DND-41 (cell line): Measurements from ENCODE around the gene UVSSA.

Source experiments
- ATAC-seq: fragments of 200-7000 bp; cut with Tn5 transposase; 3 replicates; pipeline ENCODE4 v1.9.1; 2021; ENCODE audit warnings: low read depth; ENCODE audit not compliant: insufficient read depth
- DNase-seq: peaks from one replicate; pipeline ENCODE4 v3.0.0-alpha.2; 2020
- H2AFZ ChIP-seq: 2 replicates; pipeline ENCODE4 v1.6.0; 2012; ENCODE audit warnings: low read depth, low read length
- H3K27ac ChIP-seq: 2 replicates; pipeline ENCODE4 v1.5.1; 2012; ENCODE audit warnings: low read length, inconsistent platforms
- H3K27me3 ChIP-seq: fragments of 200-600 bp; sonication (generic); 2 replicates; pipeline ENCODE4 v1.6.0; 2012; ENCODE audit warnings: low read length, mild to moderate bottlenecking, inconsistent platforms; ENCODE audit not compliant: insufficient read depth, poor library complexity
- H3K36me3 ChIP-seq: 2 replicates; pipeline ENCODE4 v1.5.1; 2012; ENCODE audit warnings: low read length, inconsistent platforms; ENCODE audit not compliant: insufficient read depth
- H3K4me1 ChIP-seq: 2 replicates; pipeline ENCODE4 v1.5.1; 2012; ENCODE audit warnings: mild to moderate bottlenecking, low read length; ENCODE audit not compliant: insufficient read depth
- H3K4me2 ChIP-seq: 2 replicates; pipeline ENCODE4 v1.6.0; 2012; ENCODE audit warnings: mild to moderate bottlenecking, moderate library complexity, low read length, inconsistent platforms; ENCODE audit not compliant: insufficient read depth
- H3K4me3 ChIP-seq, 2 experiments: fragments of 200-600 bp in 1 of 2; shearing (Covaris generic) in 1 of 2; 2 replicates each; pipeline ENCODE4 v1.5.1; 2012 to 2016; ENCODE audit warnings: inconsistent platforms in 2 of 2, low read length in 2 of 2, mild to moderate bottlenecking in 2 of 2, low read depth in 1 of 2, moderate library complexity in 1 of 2
- H3K79me2 ChIP-seq: 2 replicates; pipeline ENCODE4 v1.6.0; 2012; ENCODE audit warnings: low read length, inconsistent platforms; ENCODE audit not compliant: insufficient read depth
- H3K9ac ChIP-seq: 2 replicates; pipeline ENCODE4 v1.6.0; 2012; ENCODE audit warnings: low read depth, mild to moderate bottlenecking, inconsistent platforms, low read length, moderate library complexity
- H3K9me3 ChIP-seq: 2 replicates; pipeline ENCODE4 v1.5.1; 2012; ENCODE audit warnings: low read length, moderate library complexity, mild to moderate bottlenecking, inconsistent platforms; ENCODE audit not compliant: insufficient read depth, severe bottlenecking
- H4K20me1 ChIP-seq: 2 replicates; pipeline ENCODE4 v1.6.0; 2012; ENCODE audit warnings: low read length; ENCODE audit not compliant: insufficient read depth
- CTCF ChIP-seq: IDR thresholded peaks from 2 replicates; pipeline ENCODE4 v1.5.1; 2012; ENCODE audit warnings: borderline replicate concordance, low read length, moderate library complexity, mild to moderate bottlenecking; ENCODE audit not compliant: poor library complexity, severe bottlenecking; ENCODE audit errors: extremely low read depth
- EZH2 ChIP-seq: IDR thresholded peaks from 3 replicates; pipeline ENCODE4 v1.6.1; 2012; ENCODE audit warnings: borderline replicate concordance, low read depth, mild to moderate bottlenecking, moderate library complexity, low read length, inconsistent platforms; ENCODE audit not compliant: severe bottlenecking

UVSSA gene

DNA sequence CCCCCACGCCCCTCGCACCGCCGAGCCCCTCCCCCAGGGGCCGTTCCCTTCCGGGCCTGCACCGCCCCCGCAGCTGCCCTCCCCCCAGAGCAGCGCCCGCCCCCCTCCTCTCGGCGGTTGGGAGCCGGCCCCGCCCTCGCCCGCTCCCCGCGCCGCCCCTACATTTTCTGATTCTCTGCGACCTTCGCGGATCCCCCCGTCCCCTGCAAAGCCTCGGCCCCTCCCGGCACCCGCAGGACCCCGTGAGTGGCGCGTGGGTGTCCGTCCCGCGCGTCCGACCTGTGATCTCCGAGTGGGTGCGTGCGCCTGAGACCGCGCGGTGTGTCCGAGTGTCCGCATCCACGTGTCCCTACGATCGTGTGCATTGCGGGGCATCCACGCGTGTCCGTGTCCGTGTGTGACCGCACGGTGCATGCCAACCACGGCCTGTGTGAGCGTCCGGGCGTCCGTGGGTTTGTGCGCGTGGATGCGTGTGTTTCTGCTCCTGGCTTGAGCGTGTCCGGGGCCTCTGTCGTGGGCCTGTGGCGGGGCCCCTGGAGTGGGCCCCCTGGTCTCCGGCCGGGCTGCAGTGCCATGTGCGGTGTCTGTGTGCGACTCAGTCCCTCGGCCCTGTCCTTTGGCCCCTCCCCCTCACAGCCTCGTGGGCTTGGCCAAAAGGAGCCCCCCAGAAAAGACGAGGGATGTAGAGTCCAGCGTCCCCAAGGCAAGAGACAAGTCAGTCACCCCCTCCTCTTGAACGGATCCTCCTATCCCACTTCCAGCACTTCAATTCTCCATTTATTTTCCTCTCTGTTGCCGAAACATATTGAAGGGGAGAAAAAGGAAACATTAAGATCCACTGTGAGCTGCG is 68.0 kb downstream of the UVSSA start:
- Histone ChIP-seq H4K20me1 (peaks cover 11% of the 10 kb centered on the region; the same call in 1 of the 2 replicates), H3K27ac (no peak overlapping the region), H3K27me3 (no peaks in the 10 kb centered on the region), H3K4me2 (no peak overlapping the region), H3K4me3 (no peak overlapping the region), H2AFZ (no peak overlapping the region), H3K9me3 (no peaks in the 10 kb centered on the region), H3K9ac (no peak overlapping the region), H3K79me2 (no peaks in the 10 kb centered on the region), H3K4me1 (no peaks in the 10 kb centered on the region), H3K36me3 (no peaks in the 10 kb centered on the region)
- ATAC-seq (no peak), DNase-seq (no peak)
- TF ChIP-seq CTCF = no peak
- no peak for TF ChIP-seq EZH2

GRCh38 chr4:1415681-1415981 is 68.6 kb downstream of the UVSSA start:
- Histone ChIP-seq H3K36me3 (no peaks in the 10 kb centered on the region), H3K27me3 (no peaks in the 10 kb centered on the region), H4K20me1 (peaks cover 11% of the 10 kb centered on the region; the same call in 1 of the 2 replicates), H3K4me2 (no peak overlapping the region), H3K9me3 (no peaks in the 10 kb centered on the region), H2AFZ (no peak overlapping the region), H3K27ac (no peak overlapping the region), H3K4me1 (no peaks in the 10 kb centered on the region), H3K79me2 (no peaks in the 10 kb centered on the region), H3K9ac (no peak overlapping the region), H3K4me3 (no peak overlapping the region)
- ATAC-seq (no peak), DNase-seq (no peak)
- TF ChIP-seq CTCF (no peak), EZH2 (no peak)

DNA sequence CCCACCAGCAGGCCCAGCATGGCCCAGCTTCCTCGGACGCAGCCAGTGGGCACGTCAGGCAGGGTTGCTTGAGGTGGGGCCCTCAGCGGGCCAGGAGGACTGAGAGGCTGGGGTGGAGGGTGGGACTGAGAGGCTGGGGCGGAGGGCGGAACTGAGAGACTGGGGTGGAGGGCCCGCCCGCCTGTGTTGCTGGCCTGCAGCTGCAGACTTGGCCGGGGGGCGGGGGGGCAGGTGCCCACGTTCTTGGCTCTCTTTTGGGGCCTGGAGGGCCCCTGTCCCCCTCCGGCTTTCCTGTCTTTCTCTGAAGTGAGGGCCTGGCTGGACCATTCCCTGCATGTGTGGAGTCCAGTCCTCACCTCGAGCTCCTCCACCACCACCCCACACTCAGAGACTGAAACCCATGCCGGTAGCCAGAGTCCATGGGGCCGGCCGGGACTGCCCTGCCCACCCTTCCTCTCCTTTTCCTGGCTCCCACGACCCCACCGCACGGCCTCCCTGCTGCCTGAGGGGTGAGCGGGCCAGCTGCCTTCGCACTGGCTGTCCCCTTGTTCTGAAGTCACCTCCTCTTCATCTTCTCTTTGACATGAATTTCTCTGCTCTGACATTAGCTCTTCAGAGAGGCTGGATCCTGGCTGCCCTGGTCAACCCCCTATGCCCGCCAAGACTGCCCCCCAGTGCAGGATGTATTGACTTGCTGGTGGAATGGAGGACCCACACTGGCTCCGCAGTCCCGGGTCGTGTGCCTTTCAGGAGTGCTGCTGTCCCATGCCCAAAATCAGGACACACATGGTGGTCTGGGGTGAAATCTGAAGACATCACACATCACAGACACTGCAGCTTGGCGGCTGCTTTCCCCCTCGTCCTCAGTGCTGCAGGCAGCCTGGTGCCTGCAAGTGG is 69.3 kb downstream of the UVSSA start:
- Histone ChIP-seq H3K9ac (no peak overlapping the region), H3K4me2 (no peak overlapping the region), H3K27ac (no peak overlapping the region), H3K4me3 (no peak overlapping the region), H3K36me3 (no peaks in the 10 kb centered on the region), H2AFZ (no peak overlapping the region), H3K27me3 (no peaks in the 10 kb centered on the region), H3K79me2 (no peaks in the 10 kb centered on the region), H3K4me1 (no peaks in the 10 kb centered on the region), H3K9me3 (no peaks in the 10 kb centered on the region), H4K20me1 (peaks cover 7% of the 10 kb centered on the region; the same call in 1 of the 2 replicates)
- no peak for TF ChIP-seq CTCF
- no peak for TF ChIP-seq EZH2
- DNase-seq (no peak), ATAC-seq (no peak)
